Hepatocyte (in vitro differentiated cells): ENCODE data around the gene WT1.

Experiments
- EZH2 ChIP-seq: fragments of 200-600 bp; sonication (generic); IDR thresholded peaks from 2 replicates; pipeline ENCODE4 v1.6.1; 2016; ENCODE audit warnings: antibody characterized with exemption, mild to moderate bottlenecking, borderline replicate concordance
- TF ChIP-seq, protein P1 (sequence below): fragments of 200-600 bp; sonication (generic); IDR thresholded peaks from 2 replicates; pipeline ENCODE4 v1.5.1; 2016; ENCODE audit warnings: antibody characterized with exemption, mild to moderate bottlenecking; ENCODE audit not compliant: poor library complexity

DNA sequence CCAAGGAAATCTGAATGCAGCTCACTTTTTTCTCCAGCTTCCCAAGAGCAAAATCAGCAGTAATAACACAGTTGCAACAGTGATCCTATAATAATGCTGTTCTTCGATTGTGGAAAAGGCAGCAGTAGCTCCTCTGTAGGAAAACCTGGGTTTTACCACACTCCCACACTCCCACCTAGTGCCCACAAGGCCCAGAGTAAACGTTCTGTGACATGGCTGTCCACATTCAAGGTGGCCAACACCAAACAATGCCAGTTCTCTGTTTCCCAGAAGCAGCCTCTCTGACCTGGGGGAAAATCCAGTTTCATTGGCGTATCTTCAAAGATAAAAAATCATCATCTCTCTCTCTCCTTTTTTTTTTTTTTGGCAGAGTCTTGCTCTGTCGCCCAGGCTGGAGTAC, 40.2 kb downstream of the WT1 start:
- TF ChIP-seq, protein P1, sequence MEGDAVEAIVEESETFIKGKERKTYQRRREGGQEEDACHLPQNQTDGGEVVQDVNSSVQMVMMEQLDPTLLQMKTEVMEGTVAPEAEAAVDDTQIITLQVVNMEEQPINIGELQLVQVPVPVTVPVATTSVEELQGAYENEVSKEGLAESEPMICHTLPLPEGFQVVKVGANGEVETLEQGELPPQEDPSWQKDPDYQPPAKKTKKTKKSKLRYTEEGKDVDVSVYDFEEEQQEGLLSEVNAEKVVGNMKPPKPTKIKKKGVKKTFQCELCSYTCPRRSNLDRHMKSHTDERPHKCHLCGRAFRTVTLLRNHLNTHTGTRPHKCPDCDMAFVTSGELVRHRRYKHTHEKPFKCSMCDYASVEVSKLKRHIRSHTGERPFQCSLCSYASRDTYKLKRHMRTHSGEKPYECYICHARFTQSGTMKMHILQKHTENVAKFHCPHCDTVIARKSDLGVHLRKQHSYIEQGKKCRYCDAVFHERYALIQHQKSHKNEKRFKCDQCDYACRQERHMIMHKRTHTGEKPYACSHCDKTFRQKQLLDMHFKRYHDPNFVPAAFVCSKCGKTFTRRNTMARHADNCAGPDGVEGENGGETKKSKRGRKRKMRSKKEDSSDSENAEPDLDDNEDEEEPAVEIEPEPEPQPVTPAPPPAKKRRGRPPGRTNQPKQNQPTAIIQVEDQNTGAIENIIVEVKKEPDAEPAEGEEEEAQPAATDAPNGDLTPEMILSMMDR, result no peak
- no peak for TF ChIP-seq EZH2
